ENCODE data around the gene UBTD1.
"Not testable (repeated sequence)": the region's sequence is repeated elsewhere in the genome, so short reads cannot be mapped to it uniquely, and the experiment has no call there.

Gene UBTD1

DNA sequence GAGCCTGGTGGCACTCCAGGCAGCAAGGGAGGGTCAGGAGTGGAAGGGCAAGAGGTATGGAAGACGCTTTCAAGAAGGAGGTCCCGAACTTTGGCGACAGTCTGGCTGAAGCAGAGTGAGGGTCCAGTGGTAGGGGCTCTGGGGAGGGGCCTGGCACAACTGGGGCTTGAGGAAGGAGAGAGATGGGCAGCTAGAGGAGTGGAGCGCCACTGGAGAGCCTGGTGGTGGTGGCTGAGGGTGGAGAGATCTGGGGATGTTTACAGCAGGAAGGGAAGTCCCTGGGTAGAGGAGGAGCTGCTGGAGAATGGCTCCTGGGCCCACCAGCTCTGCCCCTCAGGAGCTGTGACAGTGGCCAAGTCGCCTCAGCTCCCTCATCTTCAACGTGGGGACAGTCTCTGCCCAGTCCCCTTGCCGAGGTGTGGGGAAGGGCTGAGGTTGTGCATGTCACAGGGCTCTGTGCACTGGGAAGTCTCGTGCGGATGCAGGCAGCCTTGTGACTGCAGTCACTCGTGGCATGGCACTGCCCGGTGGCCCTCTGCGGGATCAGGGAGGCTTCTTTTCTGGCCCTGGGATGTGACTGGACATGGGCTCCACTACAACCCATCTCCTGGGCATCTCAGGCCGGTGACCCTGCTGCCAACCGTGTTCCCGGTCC, 18.5 kb downstream of the UBTD1 start:
- no peak for DNase-seq

DNA sequence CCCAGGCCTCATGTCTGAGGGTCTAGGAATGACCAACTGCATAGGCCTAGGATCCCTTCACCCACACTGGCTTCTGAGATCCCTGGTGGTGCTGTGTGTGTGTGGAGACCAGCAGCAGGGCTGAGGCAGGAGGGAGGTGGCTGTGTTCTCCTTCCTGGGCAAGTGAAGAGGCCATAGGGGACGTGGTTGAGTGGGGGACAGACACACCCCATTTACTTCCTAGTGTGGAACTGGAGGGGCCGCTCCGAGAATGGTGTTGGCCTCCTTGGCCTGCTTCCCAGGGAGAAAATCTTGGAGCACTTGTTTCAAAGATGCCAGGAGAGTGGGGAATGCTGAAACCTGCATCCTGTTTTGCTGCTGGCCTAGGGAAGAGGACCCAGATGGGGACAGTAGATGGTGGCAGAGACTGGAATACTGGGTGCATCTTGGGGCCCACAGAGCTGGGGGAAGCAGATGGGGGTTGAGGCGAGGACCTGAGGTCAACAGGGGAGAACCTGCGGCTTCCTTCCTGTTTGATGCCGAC, 19.1 kb downstream of the UBTD1 start:
- DNase-seq = no peak

DNA sequence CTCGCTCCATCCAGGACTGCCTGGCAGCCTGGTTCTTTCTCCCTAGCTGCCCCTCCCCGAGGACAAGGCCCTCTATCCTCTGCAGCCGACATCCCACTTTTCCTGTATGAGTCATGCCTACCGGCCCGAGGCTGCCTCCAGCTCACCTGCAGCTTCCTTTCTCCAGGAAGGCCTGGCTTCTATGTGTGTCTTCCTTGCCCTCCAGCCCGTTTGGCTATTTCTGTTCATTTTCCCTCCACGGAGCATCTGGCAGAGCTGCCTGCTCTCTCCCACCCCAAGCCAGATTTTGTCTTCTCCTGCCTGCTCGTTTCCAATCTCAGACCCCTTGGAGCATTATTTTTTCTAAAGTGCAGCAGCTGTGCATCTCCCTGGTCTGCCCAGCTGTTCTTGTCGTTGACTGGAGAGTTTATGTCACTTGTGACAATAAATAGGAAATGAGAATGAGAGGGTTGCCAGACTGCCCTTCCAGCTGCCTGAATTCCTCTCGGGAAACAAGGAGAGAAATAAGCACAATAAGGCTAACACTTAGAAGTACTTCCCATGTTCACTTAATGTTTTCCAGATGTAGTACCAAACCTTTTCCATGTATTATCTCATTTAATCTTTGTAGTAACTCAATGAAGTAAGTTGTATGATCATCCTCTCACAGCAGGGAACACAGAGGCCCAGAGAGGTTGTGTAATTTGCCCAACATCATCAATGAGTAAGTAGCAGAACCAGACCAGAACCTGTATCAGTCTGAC, 19.7 kb downstream of the UBTD1 start:
- DNase-seq = no peak

DNA sequence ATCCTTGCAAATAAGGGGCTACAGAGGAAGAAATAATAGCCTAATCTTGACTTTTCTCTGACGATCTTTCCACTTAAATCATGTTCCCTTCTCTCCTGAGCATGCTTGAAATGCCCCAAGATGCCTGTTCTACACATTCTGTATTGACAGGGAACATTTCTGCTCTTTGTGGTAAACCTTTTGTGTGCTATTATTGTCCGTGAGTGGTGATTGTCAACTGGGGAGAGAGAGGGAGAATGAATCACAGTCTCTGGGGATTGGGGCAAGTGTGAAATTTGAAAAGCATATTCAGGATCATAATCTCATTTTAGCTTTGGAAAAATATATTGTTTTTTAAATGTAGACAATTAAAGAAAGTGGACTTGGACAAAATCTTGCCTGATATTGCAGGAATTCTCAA, 20.6 kb downstream of the UBTD1 start:
- no peak for DNase-seq

DNA sequence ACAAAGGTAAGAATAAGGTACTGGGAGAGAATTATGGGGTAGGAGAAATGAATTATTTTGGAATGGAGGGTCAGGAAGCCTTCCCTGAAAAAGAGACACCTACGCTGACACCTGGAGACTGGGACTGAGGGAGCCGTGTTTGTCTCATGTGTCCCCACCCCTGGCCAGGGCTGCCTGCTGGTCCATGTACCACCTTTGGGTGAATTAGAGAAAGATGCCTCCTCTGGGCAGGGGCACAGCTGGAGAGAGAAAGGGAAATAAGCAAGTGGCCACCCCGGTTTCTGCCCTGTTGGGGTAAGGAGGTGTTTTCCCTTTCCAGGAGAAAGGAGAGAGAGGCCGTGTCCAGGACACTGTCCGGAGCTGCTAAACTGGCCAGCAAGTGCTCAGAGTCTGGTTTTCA, 21.8 kb downstream of the UBTD1 start:
- no peak for DNase-seq

DNA sequence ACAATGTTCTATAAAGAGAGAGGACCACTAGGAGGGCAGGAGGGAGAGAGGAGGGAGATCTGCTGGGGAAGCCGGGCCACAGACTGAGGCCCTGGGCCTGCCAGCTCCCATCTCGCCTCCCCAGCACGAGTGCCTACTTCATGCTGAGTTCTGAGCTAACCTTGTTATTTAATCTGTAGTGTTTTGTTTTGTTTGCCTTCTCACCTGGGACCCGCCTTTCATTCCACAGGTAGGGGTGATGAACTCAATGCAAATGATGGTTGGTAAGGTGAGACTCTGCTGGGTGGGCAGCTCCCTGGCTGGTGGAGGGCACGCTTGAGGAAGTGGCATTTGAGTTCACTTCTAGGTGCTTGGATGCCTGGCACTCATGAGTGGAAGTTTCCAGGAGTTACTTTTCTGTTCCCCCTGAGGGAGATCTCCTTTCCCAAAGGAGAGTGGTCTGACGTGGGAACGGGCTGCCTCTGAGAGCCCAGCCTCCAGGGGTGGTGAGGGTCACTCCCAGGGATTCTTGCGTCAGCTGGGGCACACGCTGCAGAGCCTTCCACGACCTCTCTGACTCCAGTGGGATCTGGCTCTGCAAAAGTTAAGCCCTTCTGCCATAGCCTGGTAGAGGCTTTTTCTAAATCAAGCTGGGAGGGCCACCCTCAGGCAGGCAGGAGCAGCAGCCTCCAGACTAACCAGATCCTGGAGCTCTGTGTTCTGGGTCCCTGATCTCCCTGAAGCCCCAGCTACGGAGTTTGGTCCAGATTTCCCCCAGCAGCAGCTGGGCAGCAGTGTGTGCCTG, 22.4 kb downstream of the UBTD1 start:
- DNase-seq = no peak

DNA sequence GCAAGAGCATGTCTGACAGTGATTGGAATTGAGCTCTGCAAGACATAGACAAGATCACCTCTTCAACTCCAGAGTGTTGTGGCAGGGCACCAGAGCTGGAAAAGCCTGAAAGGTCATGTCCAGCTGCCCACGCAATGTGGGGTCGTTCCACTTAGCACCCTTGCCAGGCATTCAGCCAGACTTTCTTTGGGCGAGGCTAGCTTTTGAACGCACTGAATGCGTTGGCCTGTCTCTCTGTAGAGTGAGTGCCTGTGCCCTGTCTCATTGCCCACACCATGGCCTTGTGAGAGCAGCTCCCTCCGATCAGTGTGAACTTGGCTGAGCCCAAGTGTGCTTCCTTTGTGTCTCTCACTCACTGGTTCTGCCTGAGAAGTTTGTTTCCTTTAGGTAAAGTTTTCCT, 23.3 kb downstream of the UBTD1 start:
- no peak for DNase-seq

DNA sequence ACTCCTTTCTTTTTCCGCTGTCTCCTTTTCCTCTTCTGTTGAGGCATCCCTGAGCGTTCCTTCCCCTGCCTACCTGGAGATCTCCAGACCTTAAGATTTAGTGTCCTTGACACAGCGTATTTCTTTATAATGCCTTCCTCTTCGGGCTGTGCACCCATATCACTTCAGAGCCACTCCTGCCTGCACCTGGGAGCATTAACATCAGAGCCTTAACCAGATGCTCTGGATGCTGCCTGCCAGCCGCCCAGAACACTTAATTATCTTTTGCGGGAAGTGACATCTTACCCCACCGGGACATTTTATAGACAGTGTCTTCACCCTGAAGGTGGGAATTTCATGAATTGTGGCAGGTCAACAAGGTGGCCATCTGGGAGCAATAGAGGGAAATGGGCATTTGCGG, 24.2 kb downstream of the UBTD1 start:
- no peak for DNase-seq

DNA sequence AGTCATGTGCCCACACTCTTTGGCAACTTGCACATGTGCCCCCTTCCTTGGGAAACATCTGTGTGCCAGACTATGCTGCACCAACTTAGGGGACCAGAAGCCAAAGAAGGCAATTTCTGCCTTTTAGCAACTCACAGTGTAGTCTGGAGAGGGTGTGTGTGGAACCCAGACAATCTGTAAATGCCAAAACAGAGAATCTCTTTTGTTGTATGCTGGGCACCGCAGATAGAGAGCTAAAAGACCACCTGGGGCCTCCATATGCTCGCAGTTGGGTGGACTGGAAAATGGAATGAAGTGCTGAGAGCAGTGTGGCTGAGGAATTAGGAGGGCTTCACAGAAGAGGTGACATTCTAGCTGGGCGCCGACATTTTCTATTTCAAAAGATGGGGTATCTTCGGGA, 26.4 kb downstream of the UBTD1 start:
- no peak for DNase-seq

DNA sequence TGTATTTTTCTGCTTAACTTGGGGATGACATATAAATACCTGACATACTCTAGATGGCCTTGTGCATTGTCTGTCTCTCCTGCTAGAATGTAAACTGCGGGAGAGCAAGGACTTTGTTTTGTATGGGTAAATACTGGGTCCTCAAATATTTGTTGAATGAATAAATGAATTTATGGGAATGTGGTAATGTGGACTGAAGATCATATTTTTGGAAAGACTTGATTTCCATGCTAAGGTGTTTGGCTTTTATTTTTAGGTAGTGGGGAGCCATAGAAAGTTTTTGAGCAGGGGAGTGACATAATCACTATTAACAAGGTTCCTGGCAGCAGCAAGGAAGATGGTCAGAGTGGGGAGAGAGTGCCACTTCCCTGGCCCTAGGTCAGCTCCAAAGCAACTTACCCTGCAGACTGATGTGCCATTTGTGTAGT, 27.0 kb downstream of the UBTD1 start:
- DNase-seq = no peak

DNA sequence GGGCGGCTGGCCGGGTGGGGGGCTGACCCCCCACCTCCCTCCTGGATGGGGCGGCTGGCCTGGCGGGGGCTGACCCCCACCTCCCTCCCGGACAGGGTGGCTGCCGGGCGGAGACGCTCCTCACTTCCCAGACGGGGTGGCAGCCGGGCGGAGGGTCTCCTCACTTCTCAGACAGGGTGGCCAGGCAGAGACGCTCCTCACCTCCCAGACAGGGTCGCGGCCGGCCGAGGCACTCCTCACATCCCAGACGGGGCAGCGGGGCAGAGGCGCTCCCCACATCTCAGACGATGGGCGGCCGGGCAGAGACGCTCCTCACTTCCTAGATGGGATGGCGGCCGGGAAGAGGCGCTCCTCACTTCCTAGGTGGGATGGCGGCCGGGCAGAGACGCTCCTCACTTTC, 30.2 kb downstream of the UBTD1 start:
- not testable (repeated sequence) for DNase-seq

DNA sequence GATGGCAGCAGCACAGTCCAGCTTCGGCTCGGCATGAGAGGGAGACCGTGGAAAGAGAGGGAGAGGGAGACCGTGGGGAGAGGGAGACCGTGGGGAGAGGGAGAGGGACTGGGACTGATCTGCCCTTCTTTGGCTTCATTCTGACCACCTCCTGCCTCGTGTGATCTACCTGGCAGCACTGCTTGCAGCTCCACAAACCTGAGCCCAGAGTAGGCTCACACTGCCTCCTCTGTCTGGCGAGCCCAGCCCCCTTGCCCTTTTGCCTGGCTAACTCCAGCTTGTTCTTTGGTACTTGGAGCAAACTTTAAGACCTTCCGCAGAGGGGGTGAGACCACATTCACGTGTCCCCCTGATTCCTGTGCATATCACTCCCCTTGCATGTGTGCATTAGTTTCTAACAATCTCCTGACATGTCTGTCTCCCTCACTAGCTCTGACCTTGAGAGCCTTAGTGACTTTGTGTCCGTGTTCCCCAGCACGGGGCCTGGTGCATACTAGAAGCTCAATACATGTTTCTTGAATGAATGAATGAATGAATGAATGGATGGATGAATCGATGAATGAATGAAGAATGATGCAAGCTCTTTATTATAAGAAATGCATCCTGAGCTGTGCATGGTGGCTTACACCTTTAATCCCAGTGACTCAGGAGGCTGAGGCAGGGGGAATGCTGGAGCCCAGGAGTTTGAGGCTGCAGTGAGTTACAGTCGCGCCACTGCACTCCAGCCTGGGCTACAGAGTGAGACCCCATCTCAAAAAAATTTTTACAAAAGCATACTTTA, 31.2 kb downstream of the UBTD1 start:
- DNase-seq = no peak

DNA sequence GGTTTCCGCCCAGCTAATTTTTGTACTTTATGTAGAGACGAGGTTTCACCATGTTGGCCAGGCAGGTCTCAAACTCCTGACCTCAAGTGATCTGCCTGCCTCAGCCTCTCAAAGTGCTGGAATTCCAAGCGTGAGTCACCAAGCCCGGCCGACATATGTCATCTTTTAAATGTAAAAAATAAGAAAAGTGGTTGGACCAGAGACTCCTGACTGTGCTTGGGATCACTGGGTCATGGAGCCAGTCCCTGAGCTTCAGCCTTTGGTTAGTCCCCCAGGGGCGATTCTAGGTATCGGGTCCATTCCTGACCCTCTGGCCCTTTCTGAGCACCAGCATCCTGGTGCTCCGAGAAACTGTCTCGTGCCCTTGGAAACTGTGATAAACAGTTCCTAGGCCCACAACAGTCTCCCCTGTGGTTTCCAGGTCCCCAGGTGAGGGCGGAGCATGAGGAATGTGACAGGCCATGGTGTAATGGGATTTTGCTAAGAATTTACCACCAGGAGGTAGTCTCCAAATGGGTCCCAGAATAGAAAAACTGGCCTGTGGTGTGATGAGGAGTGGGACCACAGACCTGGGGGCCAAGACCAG, 32.8 kb downstream of the UBTD1 start:
- no peak for DNase-seq

DNA sequence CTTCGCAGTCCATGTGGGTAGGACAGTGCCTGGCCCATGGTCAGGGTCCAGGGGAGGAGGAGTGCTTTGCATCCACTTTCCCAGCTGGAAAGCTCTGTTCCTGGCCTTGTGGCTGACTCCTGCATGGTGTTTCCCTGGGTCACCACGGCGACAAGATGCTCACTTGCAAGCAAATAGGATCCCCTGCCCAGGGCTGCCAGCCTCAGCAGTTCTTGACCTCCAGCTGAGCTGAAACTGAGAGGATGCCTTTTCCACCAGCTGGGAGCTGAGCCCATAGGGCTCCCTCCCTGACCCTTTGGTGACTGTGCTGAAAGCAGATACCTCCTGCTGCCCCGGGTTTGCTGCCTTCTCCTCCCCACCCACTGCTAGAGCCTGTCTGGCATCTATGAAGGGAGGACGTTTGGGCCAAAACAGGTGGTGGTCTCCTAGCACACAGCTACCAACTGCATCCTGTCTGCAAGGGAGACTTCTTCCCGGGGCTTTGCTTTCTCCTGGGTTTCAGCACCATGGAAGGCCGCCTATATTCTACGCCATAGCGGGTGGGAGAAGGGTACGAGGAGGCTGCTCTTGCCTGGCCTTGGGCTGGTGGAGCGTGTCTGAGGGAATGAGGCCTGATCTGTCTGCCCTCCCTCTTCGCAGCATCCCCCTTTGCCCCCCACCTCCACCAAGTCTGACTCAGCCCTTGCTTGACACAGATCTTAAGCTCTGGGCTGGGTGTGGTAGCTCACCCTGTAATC, 34.4 kb downstream of the UBTD1 start:
- no peak for DNase-seq

DNA sequence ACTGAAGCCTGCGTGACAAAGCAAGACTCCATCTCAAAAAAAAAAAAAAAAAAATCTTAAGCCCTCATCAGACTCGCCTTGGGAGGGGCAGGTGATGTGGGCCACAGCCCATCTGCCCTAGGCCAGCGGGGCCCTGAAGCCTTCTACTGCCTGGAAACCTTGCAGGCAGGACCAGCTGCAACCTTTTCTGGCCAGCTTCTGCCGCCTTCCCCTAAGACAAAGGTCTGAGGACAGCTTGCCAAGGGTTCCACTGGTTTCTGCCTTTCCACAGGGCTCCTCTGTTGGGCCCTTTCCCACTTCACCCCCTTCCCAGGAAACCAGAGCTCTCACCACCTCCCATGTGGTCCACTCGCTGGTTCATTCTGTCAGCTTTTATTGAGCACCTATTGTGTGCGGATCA, 35.2 kb downstream of the UBTD1 start:
- DNase-seq = no peak

DNA sequence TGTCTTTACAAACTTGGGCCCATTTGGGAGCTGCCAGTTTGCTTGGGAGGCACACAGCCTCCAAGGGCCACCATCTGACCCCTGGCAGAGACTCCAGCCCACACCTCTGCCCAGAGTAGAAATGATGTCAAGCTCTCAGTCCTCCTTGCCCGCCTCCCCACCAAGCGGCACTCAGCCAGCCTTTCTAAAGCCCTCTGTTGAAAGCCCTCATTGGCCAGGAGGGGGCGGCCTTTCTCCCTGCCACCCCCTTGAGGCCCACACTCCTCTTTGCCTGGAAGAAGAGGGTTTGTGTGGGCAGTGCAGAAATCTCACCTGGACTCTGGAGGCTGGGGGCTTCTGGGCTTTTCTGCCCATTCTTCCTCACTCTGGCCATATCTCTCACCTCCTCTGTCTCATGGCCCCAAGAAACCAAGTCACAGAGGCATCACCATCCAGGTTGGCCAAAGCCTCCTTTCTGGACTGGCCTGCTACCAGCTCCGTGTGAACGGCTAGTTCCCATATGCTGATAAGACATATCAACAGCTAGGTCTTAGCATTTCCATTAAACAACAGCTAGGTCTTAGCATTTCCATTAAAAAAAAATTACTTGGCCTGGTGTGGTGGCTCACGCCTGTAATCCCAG, 36.1 kb downstream of the UBTD1 start:
- no peak for DNase-seq

DNA sequence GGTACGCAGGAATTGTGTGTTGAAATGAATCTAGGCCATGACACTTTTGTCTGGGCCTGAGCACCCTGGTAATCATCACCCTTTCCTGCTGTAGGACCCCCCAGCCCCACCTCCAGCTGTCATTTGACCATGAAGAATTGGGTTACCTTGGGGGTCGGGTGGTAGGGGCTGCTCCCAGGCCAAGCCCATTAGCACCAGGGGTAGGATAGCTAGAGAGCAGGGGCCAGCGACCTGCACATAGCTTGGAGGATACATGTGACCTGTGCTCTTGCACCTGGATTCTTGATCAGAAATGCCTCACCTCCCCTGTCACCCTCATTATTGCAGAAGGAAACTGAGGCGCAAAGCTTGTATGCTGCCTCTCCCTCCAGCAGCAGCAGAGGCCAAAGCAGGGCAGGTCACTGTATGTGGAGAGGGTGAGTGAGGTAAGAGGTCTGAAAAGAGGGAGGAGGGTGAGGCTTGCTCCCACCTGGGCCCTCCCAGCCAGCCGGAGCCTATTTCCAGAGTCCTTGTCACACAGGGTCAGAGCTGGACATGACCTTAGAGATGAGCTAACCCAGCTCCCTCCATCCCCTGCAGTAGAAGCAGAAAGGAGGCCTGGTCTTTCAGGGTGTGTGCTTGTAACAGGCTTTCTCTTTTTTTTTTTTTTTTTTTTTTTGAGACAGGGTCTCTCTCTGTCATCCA, 38.6 kb downstream of the UBTD1 start:
- no peak for DNase-seq

DNA sequence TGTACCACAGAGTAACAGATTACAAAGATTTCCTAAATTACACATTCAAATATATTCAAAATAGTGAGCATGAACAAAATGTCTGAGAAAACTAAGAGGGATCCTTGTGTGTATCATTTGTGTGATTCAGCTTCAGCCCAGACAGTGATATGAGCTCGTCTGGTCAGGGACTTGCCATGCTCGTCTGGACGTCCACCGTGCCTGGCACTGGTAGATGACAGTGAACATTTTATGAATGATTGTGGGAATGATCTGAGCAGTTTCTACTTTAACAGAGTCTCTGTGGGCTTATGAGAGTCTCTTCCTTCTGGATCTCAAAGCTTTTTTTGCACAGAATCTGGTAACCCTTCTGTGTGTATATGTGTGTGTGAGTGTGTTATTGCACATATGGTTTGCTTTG, 39.7 kb downstream of the UBTD1 start:
- DNase-seq = no peak

DNA sequence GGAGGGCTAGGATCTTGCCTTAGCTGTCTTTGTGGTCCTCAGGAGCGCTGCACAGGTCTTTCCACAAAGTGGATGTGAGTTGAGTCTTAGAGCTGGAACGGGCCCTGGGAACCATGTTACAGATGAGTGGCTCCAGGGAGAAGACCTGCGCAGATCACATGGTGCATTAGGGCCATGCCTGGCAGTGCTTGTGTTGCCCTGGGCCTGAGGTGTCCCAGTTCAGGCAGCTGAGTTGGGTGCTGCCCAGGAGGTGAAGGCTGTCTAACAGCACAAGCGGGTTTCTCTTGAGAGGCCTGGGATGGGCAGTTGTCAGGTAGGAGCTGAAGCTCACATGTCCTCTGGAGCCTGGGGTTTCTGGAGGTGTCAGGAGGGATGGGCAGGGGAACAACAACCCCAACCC, 40.1 kb downstream of the UBTD1 start:
- DNase-seq = no peak

DNA sequence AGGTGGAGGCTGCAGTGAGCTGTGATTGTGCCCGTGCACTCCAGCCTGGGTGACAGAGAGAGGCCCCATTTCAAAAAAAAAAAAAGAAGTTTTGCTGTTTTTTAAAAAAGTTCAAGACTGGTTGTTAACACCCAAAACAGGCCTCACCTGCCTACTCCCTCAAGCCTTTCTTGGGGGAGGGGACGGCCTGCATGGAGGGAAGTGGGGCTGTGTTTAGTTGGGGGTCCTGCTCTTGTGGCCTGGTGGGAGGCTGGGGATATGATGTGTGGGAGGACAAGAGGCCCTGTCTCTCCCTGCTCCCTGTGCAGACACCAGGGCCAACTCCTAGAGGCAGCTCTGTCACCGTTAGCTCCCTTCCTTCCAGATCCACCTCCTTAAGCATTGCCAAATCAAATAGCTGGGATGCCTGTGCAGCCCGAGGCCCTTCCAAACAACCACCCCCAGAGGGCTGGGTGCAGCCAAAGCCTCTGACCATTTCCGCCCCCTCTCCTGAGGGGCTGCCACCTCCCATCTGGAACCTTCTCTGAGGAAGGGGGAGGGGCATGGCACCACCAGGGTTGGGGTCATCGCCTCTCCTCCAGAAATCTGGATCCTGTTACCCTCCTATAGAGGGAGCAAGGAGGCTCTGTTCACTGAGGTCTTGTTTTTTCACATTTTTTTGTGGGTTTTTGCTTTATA, 40.9 kb downstream of the UBTD1 start:
- DNase-seq = no peak
